ENCODE data around the gene WDR93.

Gene WDR93

DNA sequence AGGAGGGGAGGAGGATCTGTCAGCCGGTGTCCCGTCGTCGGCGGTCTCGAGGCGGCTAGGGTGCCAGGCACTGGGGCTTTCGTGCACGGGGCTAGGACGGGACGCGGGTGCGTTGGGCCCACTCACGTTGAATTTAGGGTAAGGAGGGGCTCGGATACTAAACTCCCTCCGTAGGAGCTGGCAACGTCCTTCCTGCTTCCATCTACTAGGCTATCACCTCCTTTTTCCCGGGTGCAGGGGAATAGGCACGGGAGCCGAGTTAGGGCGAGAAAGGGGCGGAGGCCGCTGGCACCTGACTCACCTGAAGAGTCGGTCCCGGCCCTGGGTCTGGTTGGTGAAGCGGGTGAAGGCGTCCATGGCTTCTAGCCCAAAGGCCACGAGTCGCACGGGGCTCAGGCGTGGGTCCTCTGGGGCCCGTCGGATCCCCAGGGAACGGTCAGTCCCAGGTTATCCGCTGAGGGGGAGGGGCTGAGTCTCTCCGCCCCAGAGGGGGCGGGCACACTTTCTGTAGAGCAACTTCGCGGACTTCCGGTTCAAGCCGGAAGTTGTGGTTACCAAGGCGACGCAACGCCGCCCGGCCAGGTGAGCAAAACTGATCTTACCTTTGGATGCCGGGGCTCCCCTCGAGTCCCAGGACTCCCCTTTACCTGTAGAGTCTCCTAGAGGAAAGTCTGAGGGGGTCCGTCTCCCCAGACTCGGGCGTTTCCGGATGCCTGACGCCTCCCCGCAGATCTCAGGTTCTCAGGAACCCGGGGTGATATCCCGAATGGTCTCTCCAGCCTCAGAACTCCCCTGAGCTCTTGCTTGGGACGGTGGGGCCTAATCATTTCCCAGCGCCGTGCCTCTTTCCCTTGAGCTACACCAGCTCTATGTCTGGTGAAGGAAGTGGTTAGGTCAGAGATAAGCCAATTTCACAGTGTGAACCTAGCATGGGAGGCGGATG, at the start of gene WDR93, which contains the start of gene PEX11A:
WDR93 (plus strand) TSS at position 536 of the 943 bp plus-strand sequence. CDS start 10,936 bp downstream, outside the sequence.
PEX11A (minus strand) TSS at position 479 of the 943 bp plus-strand sequence; CDS start at position 357, 122 bp downstream.
- no peak within 1 kb of the TSS for H3K27ac ChIP-seq (ENCODE audit: low read depth, low read length)
- 0 out of 2 replicates have a peak, but pooled peaks cover 3% of the 10 kb centered on the region for H3K4me1 ChIP-seq (ENCODE audit: control insufficient read depth, insufficient read depth, low read length)

DNA sequence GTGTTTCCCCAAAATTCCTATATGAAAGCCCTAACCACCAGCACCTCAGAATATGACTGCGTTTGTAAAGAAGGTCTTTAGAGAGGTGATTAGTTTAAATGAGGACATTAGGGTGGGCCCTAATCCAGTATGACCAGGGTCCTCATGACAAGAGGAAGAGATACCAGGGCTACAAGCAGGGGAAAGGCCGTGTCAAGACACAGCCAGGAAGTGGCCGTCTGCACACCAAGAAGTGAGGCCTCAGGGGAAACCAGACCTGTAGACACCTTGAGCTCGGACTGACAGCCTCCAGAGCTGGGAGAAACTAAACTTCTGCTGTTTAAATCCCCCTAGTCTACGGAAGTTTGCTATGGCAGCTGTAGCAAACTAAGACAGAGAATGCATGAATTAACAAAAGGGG, 49.6 kb upstream of the WDR93 start:
- peaks cover 50% of the 10 kb centered on the region for H3K36me3 ChIP-seq (ENCODE audit: control insufficient read depth, insufficient read depth, low read length)
- no peak overlapping the region for H3K9ac ChIP-seq (ENCODE audit: low read length)
- H3K27ac ChIP-seq (ENCODE audit: low read depth, low read length) = no peak overlapping the region
- H3K9me3 ChIP-seq (ENCODE audit: control insufficient read depth, insufficient read depth, low read depth, low read length) = no peaks in the 10 kb centered on the region
- H3K4me3 ChIP-seq (ENCODE audit: low read depth, low read length) = no peak overlapping the region
- H3K27me3 ChIP-seq (ENCODE audit: control insufficient read depth, insufficient read depth, low read length) = no peaks in the 10 kb centered on the region
- H3K4me1 ChIP-seq (ENCODE audit: control insufficient read depth, insufficient read depth, low read length) = no peaks in the 10 kb centered on the region

More for the DNA sequence above, at the start of gene WDR93, which contains the start of gene PEX11A:
- no peaks in the 10 kb centered on the region for H3K27me3 ChIP-seq (ENCODE audit: control insufficient read depth, insufficient read depth, low read length)
- H3K4me3 ChIP-seq (ENCODE audit: low read depth, low read length) = peak within 1 kb of the TSS; percentile 90
- no peak within 1 kb of the TSS for H3K9ac ChIP-seq (ENCODE audit: low read length)
- no peaks in the 10 kb centered on the region for H3K9me3 ChIP-seq (ENCODE audit: control insufficient read depth, insufficient read depth, low read depth, low read length)
- H3K36me3 ChIP-seq (ENCODE audit: control insufficient read depth, insufficient read depth, low read length) = no peaks in the 10 kb centered on the region

DNA sequence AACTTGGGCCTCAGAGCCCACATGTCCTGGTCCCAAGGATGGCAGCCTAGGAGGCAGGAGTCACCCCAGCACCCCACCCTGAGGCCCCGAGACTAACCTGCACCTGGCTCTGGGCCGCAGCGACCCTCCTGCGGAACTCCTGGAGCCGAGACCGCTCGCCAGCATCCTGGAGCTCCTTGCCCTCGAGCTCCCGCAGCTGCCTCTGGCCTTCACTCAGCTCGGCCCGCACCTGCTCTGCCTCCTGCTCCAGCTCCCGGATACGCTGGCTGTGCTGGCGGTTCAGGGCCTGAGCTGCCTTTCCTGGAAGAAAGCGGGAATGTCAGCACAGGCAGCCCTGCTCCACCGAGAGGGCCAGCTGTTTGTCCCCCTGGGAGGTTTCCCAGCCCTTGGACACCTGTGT, 48.5 kb upstream of the WDR93 start:
- H3K4me3 ChIP-seq (ENCODE audit: low read depth, low read length) = no peak overlapping the region
- H3K4me1 ChIP-seq (ENCODE audit: control insufficient read depth, insufficient read depth, low read length) = no peaks in the 10 kb centered on the region
- H3K36me3 ChIP-seq (ENCODE audit: control insufficient read depth, insufficient read depth, low read length) = peaks cover 57% of the 10 kb centered on the region
- H3K27ac ChIP-seq (ENCODE audit: low read depth, low read length) = no peak overlapping the region
- H3K9ac ChIP-seq (ENCODE audit: low read length) = no peak overlapping the region
- no peaks in the 10 kb centered on the region for H3K9me3 ChIP-seq (ENCODE audit: control insufficient read depth, insufficient read depth, low read depth, low read length)
- no peaks in the 10 kb centered on the region for H3K27me3 ChIP-seq (ENCODE audit: control insufficient read depth, insufficient read depth, low read length)

DNA sequence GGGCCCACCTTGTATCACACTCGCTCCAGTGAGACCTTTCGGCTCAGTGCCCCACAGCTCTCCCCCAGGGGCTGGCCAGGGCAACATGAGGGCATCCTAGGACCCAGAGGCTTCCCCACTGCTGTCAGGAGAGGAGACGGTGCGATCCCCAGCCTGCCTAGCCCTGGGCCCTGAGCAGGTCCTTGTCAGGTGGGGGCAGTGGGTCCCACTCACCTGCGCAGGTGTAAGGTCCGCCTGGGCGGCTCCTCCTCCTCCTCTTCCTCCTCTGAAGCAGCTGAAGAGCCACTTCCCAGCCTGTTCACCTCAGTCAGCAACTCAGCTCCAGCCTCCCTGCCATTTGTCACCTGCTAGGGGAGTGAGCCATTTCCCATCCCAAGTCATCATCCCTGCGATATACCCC, 44.9 kb upstream of the WDR93 start:
- Histone ChIP-seq H3K4me3 (ENCODE audit: low read depth, low read length) (no peak overlapping the region), H3K9ac (ENCODE audit: low read length) (no peak overlapping the region), H3K4me1 (ENCODE audit: control insufficient read depth, insufficient read depth, low read length) (no peaks in the 10 kb centered on the region), H3K9me3 (ENCODE audit: control insufficient read depth, insufficient read depth, low read depth, low read length) (no peaks in the 10 kb centered on the region), H3K27me3 (ENCODE audit: control insufficient read depth, insufficient read depth, low read length) (no peaks in the 10 kb centered on the region), H3K27ac (ENCODE audit: low read depth, low read length) (no peak overlapping the region), H3K36me3 (ENCODE audit: control insufficient read depth, insufficient read depth, low read length) (peaks cover 61% of the 10 kb centered on the region)

DNA sequence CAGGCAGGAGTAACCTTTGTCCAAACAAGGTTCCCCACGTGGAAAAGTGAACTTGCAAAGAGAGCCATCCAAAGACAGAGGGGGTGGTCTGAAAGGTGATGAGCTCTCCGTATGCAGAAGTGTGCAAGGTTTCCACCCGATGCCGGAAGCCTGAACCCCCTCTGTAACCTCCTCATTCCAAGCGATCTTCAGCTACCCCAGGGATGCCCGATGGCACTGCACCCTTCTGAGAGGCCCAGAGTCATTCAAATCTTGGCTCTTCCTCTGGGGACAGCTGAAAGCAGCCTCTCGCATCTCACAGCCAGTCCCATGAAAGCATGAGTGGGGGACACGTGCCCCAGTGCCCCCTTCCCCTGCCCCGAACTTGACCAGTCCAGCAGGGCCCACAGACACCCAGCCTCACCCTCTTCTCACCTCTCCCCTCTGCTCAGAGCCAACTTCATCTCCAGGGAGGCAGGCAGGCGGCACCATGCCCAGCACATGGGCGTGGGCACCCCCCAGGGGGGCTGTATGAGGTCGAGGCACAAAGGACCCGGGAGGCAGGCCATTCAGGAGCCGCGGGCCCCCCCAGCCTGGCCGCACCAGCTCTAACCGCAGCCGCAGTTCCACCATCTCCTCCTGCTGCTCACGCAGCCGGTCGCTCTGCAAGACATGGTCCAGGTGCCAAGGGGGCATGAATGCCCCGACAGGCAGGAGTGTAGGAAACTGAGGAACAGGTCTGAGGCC, 44.0 kb upstream of the WDR93 start:
- H3K4me3 ChIP-seq (ENCODE audit: low read depth, low read length) = no peak overlapping the region
- H3K9ac ChIP-seq (ENCODE audit: low read length) = no peak overlapping the region
- no peaks in the 10 kb centered on the region for H3K4me1 ChIP-seq (ENCODE audit: control insufficient read depth, insufficient read depth, low read length)
- H3K9me3 ChIP-seq (ENCODE audit: control insufficient read depth, insufficient read depth, low read depth, low read length) = no peaks in the 10 kb centered on the region
- peaks cover 52% of the 10 kb centered on the region for H3K36me3 ChIP-seq (ENCODE audit: control insufficient read depth, insufficient read depth, low read length)
- H3K27ac ChIP-seq (ENCODE audit: low read depth, low read length) = no peak overlapping the region
- H3K27me3 ChIP-seq (ENCODE audit: control insufficient read depth, insufficient read depth, low read length) = no peaks in the 10 kb centered on the region

DNA sequence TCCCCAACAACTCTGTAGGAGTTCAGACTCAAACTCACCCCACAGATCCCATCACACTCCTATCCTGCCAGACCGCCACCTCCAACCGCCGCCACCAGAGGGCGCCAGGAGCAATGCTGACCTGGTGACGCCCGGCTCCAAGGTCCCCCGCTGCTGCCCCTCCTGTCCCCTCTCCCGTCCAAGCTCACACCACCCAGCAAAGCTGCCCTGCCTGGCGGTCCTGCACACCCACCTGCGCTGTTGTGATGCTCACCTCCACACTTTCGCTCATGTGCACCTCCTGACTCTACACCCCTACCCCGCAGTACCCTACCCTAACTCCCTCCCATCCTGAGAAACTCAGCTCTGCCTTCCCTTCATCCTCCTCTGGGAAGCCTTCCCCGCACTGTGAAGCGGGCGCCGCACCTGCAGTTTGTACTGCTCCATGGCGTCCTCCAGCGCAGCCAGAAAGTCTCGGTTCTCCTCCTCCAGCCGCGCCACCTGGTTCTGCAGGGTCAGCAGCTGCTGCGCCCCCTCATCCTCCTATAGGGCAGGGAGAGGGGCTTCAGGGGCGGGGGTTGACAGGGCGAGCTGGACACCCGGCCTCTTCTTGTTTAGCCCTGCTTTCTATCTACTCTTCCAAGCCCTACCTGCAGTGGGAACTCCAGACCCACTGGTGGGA, 43.3 kb upstream of the WDR93 start:
- Histone ChIP-seq H3K4me3 (ENCODE audit: low read depth, low read length) (peak overlapping the region; percentile 14; the same call in 1 of the 2 replicates), H3K9ac (ENCODE audit: low read length) (no peak overlapping the region), H3K27me3 (ENCODE audit: control insufficient read depth, insufficient read depth, low read length) (no peaks in the 10 kb centered on the region), H3K27ac (ENCODE audit: low read depth, low read length) (no peak overlapping the region), H3K9me3 (ENCODE audit: control insufficient read depth, insufficient read depth, low read depth, low read length) (no peaks in the 10 kb centered on the region), H3K36me3 (ENCODE audit: control insufficient read depth, insufficient read depth, low read length) (peaks cover 52% of the 10 kb centered on the region), H3K4me1 (ENCODE audit: control insufficient read depth, insufficient read depth, low read length) (no peaks in the 10 kb centered on the region)

DNA sequence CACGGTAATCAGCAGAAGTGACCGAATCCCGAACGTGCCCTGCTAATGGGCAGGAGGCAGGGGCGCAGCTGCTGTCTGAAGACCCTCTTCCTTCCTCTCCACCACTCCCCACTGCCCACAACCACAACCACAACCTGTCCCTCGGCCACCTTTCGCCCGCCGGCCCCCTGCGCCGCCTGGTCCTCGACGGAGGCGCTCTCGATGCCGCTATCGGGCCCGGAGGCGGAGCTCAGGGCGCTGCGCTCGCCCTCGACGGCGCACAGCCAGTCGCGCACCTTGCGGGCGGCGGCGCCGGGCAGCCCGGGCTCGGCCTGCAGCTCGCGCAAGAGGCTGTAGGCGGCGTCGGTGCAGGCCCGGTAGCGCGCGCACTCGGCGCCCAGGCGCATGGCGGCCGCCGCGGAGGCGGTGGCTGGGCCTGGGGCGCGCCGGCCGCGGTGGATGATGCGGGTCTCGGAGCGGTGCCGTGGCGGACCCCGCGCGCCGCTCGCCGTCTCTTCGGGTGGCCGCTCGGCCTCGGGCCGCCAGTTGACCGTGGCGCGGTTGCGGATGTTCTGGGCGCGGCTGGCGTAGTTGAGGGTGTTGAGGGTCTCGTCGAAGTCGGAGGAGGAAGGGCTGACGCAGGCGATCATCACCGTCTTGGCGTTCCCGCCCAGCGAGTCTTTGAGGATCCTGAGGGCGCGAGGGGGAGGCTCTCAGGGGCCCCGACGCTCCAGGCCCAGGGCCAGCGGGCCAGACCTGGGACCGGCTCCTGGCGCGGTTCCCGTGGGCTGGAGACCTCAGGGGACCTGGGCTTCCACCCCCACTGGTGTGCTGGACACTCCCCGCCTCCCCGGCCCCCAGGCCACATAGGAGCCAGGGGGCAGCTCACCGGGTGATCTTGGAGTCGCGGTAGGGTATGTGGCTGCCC, 42.3 kb upstream of the WDR93 start:
- H3K27ac ChIP-seq (ENCODE audit: low read depth, low read length) = no peak overlapping the region
- peaks cover 49% of the 10 kb centered on the region for H3K36me3 ChIP-seq (ENCODE audit: control insufficient read depth, insufficient read depth, low read length)
- H3K4me1 ChIP-seq (ENCODE audit: control insufficient read depth, insufficient read depth, low read length) = no peaks in the 10 kb centered on the region
- no peaks in the 10 kb centered on the region for H3K9me3 ChIP-seq (ENCODE audit: control insufficient read depth, insufficient read depth, low read depth, low read length)
- H3K9ac ChIP-seq (ENCODE audit: low read length) = no peak overlapping the region
- no peak overlapping the region for H3K4me3 ChIP-seq (ENCODE audit: low read depth, low read length)
- H3K27me3 ChIP-seq (ENCODE audit: control insufficient read depth, insufficient read depth, low read length) = no peaks in the 10 kb centered on the region

DNA sequence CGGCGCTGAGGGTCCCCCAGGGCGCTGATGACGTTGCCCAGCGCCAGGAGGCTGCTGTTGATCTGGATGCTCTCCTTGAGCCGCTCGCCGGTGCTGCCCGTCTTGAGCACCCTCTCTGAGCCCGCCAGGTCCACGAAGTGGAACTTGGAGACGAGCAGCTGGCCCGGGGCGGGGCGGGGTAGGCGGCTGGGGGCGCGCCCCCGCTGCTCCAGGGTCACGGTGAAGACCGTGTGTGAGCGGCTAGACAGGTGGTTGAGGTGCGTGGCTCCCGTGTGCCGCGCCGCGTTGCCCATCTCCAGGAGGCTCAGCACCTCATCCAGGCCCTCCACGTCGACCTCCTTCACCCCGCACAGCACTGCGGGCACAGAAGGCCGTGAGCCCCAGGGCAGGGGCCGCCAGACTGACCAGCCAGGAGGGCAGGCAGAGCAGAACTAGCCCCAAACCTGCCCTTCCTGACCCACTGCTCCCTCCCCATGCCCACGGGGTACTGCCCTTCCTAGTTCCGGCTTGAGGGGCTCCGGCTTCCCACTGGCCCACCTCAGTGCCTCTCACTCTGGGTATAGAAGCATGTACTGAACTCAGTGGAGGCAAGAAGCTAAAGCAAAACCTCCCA, 41.5 kb upstream of the WDR93 start:
- H3K4me3 ChIP-seq (ENCODE audit: low read depth, low read length) = no peak overlapping the region
- no peaks in the 10 kb centered on the region for H3K4me1 ChIP-seq (ENCODE audit: control insufficient read depth, insufficient read depth, low read length)
- no peak overlapping the region for H3K27ac ChIP-seq (ENCODE audit: low read depth, low read length)
- no peaks in the 10 kb centered on the region for H3K9me3 ChIP-seq (ENCODE audit: control insufficient read depth, insufficient read depth, low read depth, low read length)
- H3K27me3 ChIP-seq (ENCODE audit: control insufficient read depth, insufficient read depth, low read length) = no peaks in the 10 kb centered on the region
- H3K36me3 ChIP-seq (ENCODE audit: control insufficient read depth, insufficient read depth, low read length) = peaks cover 43% of the 10 kb centered on the region
- H3K9ac ChIP-seq (ENCODE audit: low read length) = no peak overlapping the region

DNA sequence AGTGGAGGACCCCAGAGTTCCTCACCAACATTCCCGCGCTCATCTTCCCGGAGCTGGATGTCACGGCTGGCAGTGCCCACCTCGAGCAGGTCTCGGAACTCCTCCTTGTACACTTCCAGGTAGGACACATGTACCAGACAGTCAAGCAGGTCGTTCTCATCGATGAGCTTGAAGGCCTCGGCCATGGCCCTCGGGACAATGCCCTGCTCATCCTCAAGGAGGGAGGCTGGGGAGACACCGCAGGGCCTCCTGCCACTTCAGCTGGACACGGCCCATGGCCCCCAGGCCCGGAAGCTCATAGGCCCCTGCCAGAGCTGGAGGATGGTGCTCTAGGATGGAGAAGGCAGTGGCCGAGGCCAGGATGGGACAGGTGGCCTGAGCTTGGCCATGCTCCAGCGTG, 40.9 kb upstream of the WDR93 start:
- no peak overlapping the region for H3K9ac ChIP-seq (ENCODE audit: low read length)
- no peaks in the 10 kb centered on the region; the same call in 1 of the 2 replicates for H3K27me3 ChIP-seq (ENCODE audit: control insufficient read depth, insufficient read depth, low read length)
- H3K4me1 ChIP-seq (ENCODE audit: control insufficient read depth, insufficient read depth, low read length) = no peaks in the 10 kb centered on the region
- peaks cover 39% of the 10 kb centered on the region for H3K36me3 ChIP-seq (ENCODE audit: control insufficient read depth, insufficient read depth, low read length)
- H3K9me3 ChIP-seq (ENCODE audit: control insufficient read depth, insufficient read depth, low read depth, low read length) = no peaks in the 10 kb centered on the region
- H3K27ac ChIP-seq (ENCODE audit: low read depth, low read length) = no peak overlapping the region
- no peak overlapping the region for H3K4me3 ChIP-seq (ENCODE audit: low read depth, low read length)

DNA sequence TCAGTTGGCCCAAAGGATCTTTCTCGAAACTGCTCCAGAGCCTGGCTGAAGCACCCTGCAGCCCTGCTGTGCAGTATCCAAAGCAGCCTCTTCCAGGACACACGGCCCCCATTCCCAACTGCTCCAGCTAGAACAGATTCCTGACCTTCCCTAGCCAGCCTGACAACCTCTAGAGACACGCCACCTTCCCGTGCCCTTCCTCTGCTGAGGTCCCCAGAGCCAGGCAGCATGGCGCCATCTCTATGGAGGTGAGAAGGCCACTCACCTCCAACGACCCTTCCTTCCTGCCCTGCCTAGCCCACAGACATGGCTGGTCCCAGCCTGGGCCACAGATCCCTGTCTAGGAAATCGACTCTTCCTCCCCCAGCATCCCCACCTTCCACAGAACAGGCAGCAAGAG, 38.5 kb upstream of the WDR93 start:
- Histone ChIP-seq H3K9me3 (ENCODE audit: control insufficient read depth, insufficient read depth, low read depth, low read length) (no peaks in the 10 kb centered on the region), H3K4me1 (ENCODE audit: control insufficient read depth, insufficient read depth, low read length) (peaks cover 4% of the 10 kb centered on the region; the same call in 1 of the 2 replicates), H3K36me3 (ENCODE audit: control insufficient read depth, insufficient read depth, low read length) (peaks cover 20% of the 10 kb centered on the region), H3K9ac (ENCODE audit: low read length) (no peak overlapping the region), H3K27me3 (ENCODE audit: control insufficient read depth, insufficient read depth, low read length) (no peaks in the 10 kb centered on the region; the same call in 1 of the 2 replicates), H3K4me3 (ENCODE audit: low read depth, low read length) (no peak overlapping the region), H3K27ac (ENCODE audit: low read depth, low read length) (no peak overlapping the region)

All from HUES6 (cell line).